ENCODE measurements around the gene ZNF692. TPM values are rescaled to one million over a fixed set of nuclear protein-coding genes. Genes with fewer than 3 reads are reported as not detected.
"Not testable (repeated sequence)": the region's sequence is repeated elsewhere in the genome, so short reads cannot be mapped to it uniquely, and the experiment has no call there.

ZNF692 gene
- total and polyA plus RNA-seq, 2 donors (not counting 3 experiments of a cell fraction or from before 2014, with no cell fraction given), result 32.6 to 36.6 TPM

GRCh38 chr1:248884632-248885295 lies 25.9 kb upstream of the ZNF692 start:
- no peak overlapping the region for H2AFZ ChIP-seq (ENCODE audit: low read depth, low read length)
- CTCF ChIA-PET, result no interaction called here
- H3K9ac ChIP-seq (replicated peaks; ENCODE audit: extremely low read depth, insufficient read depth, low read length), result no peak overlapping the region
- H3K27me3 ChIP-seq (ENCODE audit: control insufficient read depth in 2 of 2, insufficient read depth in 2 of 2, low read length in 2 of 2), result peaks cover 3 to 15% of the 10 kb centered on the region in 2 experiments
- TF ChIP-seq MYC (IDR thresholded peaks at IDR 0.05; ENCODE audit: low read depth, low read length) (no peak), JUN (IDR thresholded peaks at IDR 0.05; ENCODE audit: borderline replicate concordance, insufficient read depth, insufficient read length, low read depth) (no peak), MAX (IDR thresholded peaks at IDR 0.05; ENCODE audit: insufficient read depth, insufficient read length) (no peak), POLR2AphosphoS5 (IDR thresholded peaks at IDR 0.05; ENCODE audit: insufficient read depth, low read depth, low read length) (no peak), CTCF (IDR thresholded peaks at IDR 0.05; ENCODE audit: extremely low read depth in 1 of 2, insufficient read depth in 1 of 2, low read depth in 1 of 2, low read length in 2 of 2) (no peak), FOS (IDR thresholded peaks at IDR 0.05; ENCODE audit: borderline replicate concordance, insufficient read depth, low read length) (no peak), POLR2A (IDR thresholded peaks at IDR 0.05; ENCODE audit: low read depth, low read length) (no peak), EZH2 (IDR thresholded peaks at IDR 0.05; ENCODE audit: borderline replicate concordance, low read depth, low read length, severe bottlenecking) (no peak), GATA2 (IDR thresholded peaks at IDR 0.05; ENCODE audit: insufficient read depth, insufficient read length, low read depth, low read length) (no peak)
- FAIRE-seq, result no peak
- H3K4me2 ChIP-seq (ENCODE audit: insufficient read depth, low read length), result no peak overlapping the region
- H3K4me1 ChIP-seq (ENCODE audit: control insufficient read depth, extremely low read depth, insufficient read depth, low read length), result no peaks in the 10 kb centered on the region
- DNase-seq (ENCODE audit: low read depth, low spot score), result no peak
- no peaks in the 10 kb centered on the region for H3K79me2 ChIP-seq (ENCODE audit: control insufficient read depth, insufficient read depth, low read length)
- BruUV-seq (replicated peaks), result no TSS peak
- H4K20me1 ChIP-seq (replicated peaks; ENCODE audit: control insufficient read depth, extremely low read depth, insufficient read depth, low read length), result no peaks in the 10 kb centered on the region
- no peak overlapping the region for H3K4me3 ChIP-seq (replicated peaks in 1 of 3; ENCODE audit: insufficient read depth in 1 of 3, low read depth in 1 of 3, low read length in 3 of 3)
- POLR2A ChIA-PET, result no interaction called here
- dilution Hi-C loops (cut with MboI; ENCODE audit: extremely low pct_ligation_motif_present, low sequenced_read_pairs) (no loop called here), intact Hi-C loops (cut with micrococcal nuclease) (no loop called here)
- H3K27ac ChIP-seq (ENCODE audit: insufficient read depth, low read depth, low read length), result no peak overlapping the region
- H3K9me3 ChIP-seq (replicated peaks; ENCODE audit: control insufficient read depth, insufficient read depth, low read length), result no peaks in the 10 kb centered on the region
- no peaks in the 10 kb centered on the region for H3K9me1 ChIP-seq (replicated peaks; ENCODE audit: control insufficient read depth, extremely low read depth, insufficient read depth, low read length)
- H3K36me3 ChIP-seq (ENCODE audit: control insufficient read depth in 2 of 2, extremely low read depth in 1 of 2, insufficient read depth in 2 of 2, low read length in 2 of 2), result no peaks in the 10 kb centered on the region

- H3K9me1 ChIP-seq (replicated peaks; ENCODE audit: control insufficient read depth, extremely low read depth, insufficient read depth, low read length); DNase-seq (ENCODE audit: low read depth, low spot score); intact Hi-C loops (cut with micrococcal nuclease); H4K20me1 ChIP-seq (replicated peaks; ENCODE audit: control insufficient read depth, extremely low read depth, insufficient read depth, low read length); H3K27ac ChIP-seq (ENCODE audit: insufficient read depth, low read depth, low read length); H3K79me2 ChIP-seq (ENCODE audit: control insufficient read depth, insufficient read depth, low read length); FAIRE-seq; H2AFZ ChIP-seq (ENCODE audit: low read depth, low read length); H3K9ac ChIP-seq (replicated peaks; ENCODE audit: extremely low read depth, insufficient read depth, low read length); H3K4me1 ChIP-seq (ENCODE audit: control insufficient read depth, extremely low read depth, insufficient read depth, low read length); H3K4me2 ChIP-seq (ENCODE audit: insufficient read depth, low read length); H3K36me3 ChIP-seq (ENCODE audit: control insufficient read depth in 2 of 2, extremely low read depth in 1 of 2, insufficient read depth in 2 of 2, low read length in 2 of 2); CTCF ChIA-PET; H3K4me3 ChIP-seq (replicated peaks in 1 of 3; ENCODE audit: insufficient read depth in 1 of 3, low read depth in 1 of 3, low read length in 3 of 3); BruUV-seq (replicated peaks); H3K9me3 ChIP-seq (replicated peaks; ENCODE audit: control insufficient read depth, insufficient read depth, low read length); dilution Hi-C loops (cut with MboI; ENCODE audit: extremely low pct_ligation_motif_present, low sequenced_read_pairs); POLR2A ChIA-PET: not testable (repeated sequence)
- H3K27me3 ChIP-seq (ENCODE audit: control insufficient read depth in 2 of 2, insufficient read depth in 2 of 2, low read length in 2 of 2), result peaks cover 2 to 13% of the 10 kb centered on the region in 2 experiments
Observed at GRCh38 chr1:248882427-248882826, 23.5 kb upstream of the ZNF692 start.
